Activated naive CD8-positive, alpha-beta T cell treated with anti-CD3 and anti-CD28 coated beads, Interleukin-2, amount 50 U/mL, for 16 hours (primary cell): ENCODE measurements around the gene WDR37.

Experiments used
- DNase-seq: peaks from one replicate; pipeline ENCODE4 v3.0.0-alpha.2; 2020; ENCODE audit warnings: low read depth, low spot score

Gene WDR37

DNA sequence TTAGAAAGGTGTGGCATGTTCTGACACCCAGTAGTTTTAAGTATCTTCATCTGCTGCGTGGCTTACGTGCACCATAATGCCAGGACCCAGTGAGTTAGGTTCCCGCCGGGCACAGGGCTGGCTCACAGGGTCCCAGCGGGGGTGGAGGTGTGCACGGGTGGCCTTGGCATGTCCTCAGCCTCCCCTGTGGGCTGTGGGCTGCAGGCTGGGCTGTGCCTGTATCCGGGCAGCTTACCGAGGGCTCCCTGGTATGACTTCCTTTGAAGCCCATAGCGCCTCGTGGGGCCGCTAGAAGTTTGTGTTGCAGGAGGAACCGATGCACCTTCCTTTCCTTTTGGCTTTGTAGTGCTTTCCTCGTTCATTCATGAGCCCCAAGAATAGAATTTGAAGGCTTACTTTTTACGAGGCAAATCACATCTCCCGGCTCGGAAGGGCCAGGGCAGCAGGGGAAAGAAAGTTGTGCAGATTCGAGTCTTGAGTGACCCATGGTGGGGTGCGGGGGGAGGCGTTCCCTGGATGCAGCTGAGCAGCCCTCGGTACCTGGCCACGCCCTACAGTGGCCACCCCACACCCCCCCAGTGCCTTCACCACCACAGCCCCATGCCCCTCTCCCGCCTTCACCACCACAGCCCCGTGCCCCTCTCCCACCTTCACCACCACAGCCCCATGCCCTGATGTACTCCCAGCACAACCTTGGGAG is 113.2 kb downstream of the WDR37 start:
- no peak for DNase-seq

- DNase-seq = no peak
Observed at GRCh38 chr10:1169981-1170866, 114.0 kb downstream of the WDR37 start.

DNA sequence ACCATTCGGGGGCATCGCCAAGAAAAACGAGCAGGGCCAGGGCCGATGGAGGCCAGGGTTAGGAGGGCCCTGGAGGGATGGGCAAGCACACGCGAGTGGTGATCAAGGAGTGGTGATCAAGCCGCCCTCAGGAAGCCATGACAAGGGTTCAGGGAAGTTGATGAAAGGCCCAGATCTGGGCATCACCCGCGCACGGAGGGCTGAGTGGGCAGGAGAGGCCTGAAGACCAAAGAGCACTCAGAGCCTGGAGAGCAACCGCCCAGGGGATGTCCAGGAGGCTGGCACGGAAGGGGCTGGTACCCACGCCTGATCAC is 114.6 kb downstream of the WDR37 start:
- DNase-seq = no peak

DNA sequence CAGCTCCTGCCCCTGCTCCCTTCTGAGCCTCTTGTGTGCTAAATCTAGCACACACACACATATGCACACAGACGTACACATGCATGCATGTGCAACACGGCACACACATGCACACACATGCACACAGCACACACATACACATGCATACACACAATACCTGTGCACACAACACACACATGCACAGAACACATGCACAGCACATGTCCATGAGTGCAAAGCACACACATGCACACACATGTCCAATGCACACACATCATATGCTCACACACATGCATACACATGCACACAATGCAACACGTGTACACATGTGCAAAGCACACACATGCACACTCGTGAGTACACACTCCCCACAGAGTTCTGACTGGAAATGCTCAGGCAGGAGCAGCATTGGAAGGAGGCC is 115.0 kb downstream of the WDR37 start:
- no peak for DNase-seq

GRCh38 chr10:1171586-1171985 is 115.4 kb downstream of the WDR37 start:
- no peak for DNase-seq

GRCh38 chr10:1172256-1172984 is 116.2 kb downstream of the WDR37 start:
- DNase-seq = no peak

DNA sequence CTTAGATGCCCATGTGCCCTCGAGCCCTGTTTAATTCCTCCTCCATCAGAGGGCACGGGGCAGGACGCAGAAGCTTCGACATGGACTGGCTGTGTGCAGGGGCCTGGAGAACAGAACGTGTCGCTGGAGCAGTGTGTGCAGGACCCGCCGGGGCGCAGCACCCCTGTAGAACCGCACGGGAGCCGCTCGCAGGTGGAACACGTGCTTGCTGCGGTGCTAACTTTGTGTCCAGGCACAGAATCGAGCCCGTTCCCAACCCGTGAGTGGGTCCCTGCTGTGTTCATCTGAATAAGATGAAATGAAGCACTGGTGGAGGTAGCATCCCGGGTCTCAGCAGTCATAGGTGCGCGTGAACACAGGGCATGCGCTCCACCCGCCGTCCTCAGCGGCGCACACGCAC is 116.9 kb downstream of the WDR37 start:
- DNase-seq = no peak

DNA sequence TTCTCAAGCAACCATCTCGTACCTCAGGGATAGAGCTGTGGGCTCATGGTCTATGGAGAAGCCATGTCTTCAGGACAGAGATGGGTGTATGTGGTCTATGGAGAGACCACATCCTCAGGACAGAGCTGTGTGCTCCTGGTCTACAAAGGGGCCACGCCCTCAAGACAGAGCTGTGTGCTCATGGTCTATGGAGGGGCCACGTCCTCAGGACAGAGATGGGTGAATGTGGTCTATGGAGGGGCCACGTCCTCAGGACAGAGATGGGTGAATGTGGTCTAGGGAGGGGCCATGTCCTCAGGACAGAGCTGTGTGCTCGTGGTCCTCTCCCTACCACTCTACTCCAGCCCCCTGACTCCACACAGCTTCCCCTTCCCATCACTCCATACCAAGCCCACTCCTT is 117.8 kb downstream of the WDR37 start:
- no peak for DNase-seq

- no peak for DNase-seq
Observed at GRCh38 chr10:1175956-1176565, 119.9 kb downstream of the WDR37 start.

DNA sequence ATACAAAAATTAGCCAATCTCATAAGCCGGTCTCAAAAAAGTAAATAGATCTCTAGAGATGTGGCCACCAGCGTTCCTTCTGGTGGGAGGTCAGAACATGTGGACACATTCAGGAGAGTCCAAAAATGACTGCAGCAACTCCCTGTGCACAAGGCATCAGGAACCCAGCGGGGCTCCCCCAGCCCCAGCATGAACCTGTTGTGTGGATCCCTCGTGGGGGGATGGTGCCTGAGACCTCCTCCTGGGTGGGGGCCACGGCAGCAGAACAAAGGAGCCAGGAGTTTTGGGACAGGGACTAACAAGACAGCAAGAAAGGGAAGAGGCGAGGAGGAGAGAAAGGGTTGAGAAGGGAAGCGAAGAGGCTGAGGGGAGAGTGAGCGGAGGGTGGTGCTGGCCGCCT is 121.8 kb downstream of the WDR37 start:
- no peak for DNase-seq

- DNase-seq = no peak
Observed at GRCh38 chr10:1178506-1178905, 122.3 kb downstream of the WDR37 start.

DNA sequence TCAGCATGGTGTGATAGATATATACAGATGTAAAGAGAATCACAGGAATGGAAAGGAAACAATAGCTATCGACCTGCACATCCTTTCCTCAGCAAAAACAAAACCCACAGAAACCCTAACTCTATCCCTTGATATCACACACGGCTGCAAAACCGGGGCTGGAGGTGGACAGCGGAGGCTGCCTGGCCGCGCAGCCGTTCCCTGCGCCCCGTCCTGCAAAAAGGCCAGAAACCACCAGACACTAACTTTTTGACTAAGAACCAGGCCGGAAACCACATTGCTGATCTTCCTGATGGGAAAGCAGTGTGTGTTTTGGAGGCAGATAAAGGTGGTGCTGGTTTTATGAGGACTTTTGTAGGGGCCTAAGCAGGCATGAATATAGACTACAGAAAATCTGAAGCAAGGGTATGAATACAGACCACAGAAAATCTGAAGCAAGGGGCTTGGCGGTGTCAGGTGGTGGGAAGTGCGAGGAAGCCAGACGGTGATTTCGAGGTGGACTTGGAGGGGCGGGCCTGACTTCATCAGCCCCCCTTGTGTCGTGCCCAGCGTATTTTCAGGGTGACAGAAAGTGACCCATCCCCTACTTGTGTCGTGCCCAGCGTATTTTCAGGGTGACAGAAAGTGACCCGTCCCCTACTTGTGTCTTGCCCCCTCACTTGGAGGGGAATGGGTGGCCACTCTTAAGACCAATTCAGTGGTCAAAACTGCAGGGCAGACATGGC is 123.3 kb downstream of the WDR37 start:
- DNase-seq = no peak

DNA sequence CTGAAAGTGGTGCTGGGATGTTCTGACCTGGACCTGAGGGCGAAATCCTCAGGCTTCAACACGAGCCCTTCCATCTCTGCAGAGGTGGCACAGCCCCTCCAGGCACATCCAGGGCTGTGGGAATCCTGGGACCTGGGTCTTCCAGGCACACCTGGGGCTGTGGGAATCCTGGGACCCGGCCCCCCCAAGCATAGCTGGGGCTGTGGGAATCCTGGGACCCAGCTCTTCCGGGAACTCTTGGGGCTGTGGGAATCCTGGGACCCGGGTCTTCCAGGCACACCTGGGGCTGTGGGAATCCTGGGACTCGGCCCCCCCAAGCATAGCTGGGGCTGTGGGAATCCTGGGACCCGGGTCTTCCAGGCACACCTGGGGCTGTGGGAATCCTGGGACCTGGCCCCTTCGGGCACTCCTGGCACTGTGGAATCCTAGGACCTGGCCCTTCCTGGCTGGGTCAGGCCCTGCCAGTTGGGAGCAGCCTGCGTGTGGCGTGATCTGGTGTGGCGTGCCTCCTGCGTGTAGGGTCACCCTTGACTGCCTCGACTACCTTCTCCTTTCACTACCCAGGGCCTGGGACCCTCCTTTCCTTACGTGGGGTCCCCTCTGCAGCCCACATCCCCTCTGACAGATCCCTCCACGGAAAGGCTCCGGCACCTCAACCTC is 124.0 kb downstream of the WDR37 start:
- DNase-seq = no peak

- DNase-seq = no peak
Observed at GRCh38 chr10:1180836-1181235, 124.7 kb downstream of the WDR37 start.
